ENCODE results near the gene MED15. TPM values are rescaled to one million over a fixed set of nuclear protein-coding genes. Genes with fewer than 3 reads are reported as not detected.

Gene MED15
- total RNA-seq, 4 donors from 2014 or later = 40.3 to 69.6 (median 49.2) TPM

DNA sequence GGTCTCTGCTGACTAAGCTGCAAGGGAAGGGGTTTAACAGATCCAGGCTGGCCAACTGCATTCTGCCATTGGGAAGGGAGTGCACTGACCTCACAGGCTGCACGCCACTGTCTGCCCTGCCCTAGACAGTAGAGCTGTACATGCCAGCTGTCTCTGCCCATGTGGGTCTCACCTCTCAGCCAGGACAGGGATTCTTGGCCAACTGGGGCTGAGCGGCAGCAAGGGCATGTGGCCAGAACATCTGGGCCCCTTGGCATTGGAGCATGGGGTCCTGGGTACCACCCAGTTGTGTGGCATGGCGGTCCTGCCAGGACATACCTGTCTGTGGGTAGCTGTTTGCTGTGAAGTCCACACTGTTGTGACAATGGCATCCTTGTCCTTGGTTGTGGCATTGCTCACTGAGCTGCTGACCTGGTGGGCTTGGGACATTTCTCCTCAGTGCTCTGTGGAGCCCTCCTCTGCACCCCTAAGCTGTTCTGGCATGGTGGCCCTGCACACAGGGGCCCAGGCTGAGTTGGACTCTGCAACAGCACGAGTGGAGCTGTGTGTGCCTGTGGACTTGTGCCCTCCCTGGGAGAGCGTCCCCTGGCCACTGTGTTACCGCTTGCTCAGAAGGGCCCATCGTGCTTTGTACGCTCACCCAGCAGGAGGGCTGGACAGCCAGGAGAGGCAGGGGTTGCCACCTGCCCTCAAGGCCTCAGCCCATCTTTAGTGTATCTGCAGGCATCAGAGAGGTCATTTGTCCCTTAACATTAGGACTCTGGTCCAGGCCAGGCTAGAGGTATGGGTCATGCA is 46.7 kb downstream of the MED15 start:
- TF ChIP-seq, protein P1, sequence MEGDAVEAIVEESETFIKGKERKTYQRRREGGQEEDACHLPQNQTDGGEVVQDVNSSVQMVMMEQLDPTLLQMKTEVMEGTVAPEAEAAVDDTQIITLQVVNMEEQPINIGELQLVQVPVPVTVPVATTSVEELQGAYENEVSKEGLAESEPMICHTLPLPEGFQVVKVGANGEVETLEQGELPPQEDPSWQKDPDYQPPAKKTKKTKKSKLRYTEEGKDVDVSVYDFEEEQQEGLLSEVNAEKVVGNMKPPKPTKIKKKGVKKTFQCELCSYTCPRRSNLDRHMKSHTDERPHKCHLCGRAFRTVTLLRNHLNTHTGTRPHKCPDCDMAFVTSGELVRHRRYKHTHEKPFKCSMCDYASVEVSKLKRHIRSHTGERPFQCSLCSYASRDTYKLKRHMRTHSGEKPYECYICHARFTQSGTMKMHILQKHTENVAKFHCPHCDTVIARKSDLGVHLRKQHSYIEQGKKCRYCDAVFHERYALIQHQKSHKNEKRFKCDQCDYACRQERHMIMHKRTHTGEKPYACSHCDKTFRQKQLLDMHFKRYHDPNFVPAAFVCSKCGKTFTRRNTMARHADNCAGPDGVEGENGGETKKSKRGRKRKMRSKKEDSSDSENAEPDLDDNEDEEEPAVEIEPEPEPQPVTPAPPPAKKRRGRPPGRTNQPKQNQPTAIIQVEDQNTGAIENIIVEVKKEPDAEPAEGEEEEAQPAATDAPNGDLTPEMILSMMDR (IDR thresholded peaks at IDR 0.05) = no peak
- no peak for TF ChIP-seq POLR2A (IDR thresholded peaks at IDR 0.05)
- 90 to 94% methylated on average over 5 to 7 of the region's 8 CpGs for WGBS, 2 donors
- no peak overlapping the region for H3K4me3 ChIP-seq (ENCODE audit: low read depth, poor library complexity, severe bottlenecking)
- intact Hi-C loops (cut with DNase I; ENCODE audit: low total_unique reads) = no loop called here
- no peak for DNase-seq (ENCODE audit: low spot score in 2 of 2)

DNA sequence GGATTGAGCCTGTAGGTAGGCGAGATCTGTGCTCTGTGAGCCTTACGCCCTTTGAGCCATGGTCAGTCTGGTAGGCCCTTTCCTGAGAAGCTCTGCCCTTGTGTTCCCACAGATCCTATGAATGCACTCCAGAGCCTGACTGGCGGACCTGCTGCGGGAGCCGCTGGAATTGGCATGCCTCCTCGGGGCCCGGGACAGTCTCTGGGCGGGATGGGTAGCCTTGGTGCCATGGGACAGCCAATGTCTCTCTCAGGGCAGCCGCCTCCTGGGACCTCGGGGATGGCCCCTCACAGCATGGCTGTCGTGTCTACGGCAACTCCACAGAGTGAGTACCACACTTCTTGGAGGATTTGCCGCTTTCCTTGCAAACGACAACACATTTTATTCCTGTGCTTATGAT is 47.4 kb downstream of the MED15 start:
- DNase-seq (ENCODE audit: low spot score in 2 of 2) = no peak
- no peak overlapping the region for H3K4me3 ChIP-seq (ENCODE audit: low read depth, poor library complexity, severe bottlenecking)
- TF ChIP-seq POLR2A (IDR thresholded peaks at IDR 0.05) = no peak
- TF ChIP-seq, protein P1 (IDR thresholded peaks at IDR 0.05) = no peak
- intact Hi-C loops (cut with DNase I; ENCODE audit: low total_unique reads) = no loop called here
- 92 to 93% methylated on average over 10 to 14 of the region's 14 CpGs for WGBS, 2 donors

DNA sequence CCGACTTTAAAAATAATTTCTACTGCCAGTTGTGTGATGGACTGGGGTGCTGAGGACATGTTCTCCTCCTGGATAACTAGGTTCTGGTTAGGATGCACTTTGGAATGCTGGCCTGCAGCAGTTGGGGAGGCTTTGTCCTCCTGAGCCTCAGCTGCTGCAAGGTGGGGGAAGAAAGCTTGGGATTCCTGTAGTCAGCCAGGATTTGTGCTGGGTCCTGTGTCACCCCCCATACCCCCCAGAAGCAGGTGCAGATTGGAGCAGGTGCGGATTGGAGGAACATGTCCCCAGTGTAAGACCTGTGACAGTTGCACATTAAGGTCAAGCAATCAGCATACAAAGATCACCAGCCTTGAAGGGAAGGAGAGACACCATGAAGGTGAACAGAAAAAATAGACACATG is 51.1 kb downstream of the MED15 start:
- TF ChIP-seq, protein P1 (IDR thresholded peaks at IDR 0.05) = no peak
- no peak for TF ChIP-seq POLR2A (IDR thresholded peaks at IDR 0.05)
- intact Hi-C loops (cut with DNase I; ENCODE audit: low total_unique reads) = no loop called here
- WGBS, 2 donors = 96 to 100% methylated on average over 2 of the region's 2 CpGs
- DNase-seq (ENCODE audit: low spot score in 2 of 2) = no peak
- no peak overlapping the region for H3K4me3 ChIP-seq (ENCODE audit: low read depth, poor library complexity, severe bottlenecking)

DNA sequence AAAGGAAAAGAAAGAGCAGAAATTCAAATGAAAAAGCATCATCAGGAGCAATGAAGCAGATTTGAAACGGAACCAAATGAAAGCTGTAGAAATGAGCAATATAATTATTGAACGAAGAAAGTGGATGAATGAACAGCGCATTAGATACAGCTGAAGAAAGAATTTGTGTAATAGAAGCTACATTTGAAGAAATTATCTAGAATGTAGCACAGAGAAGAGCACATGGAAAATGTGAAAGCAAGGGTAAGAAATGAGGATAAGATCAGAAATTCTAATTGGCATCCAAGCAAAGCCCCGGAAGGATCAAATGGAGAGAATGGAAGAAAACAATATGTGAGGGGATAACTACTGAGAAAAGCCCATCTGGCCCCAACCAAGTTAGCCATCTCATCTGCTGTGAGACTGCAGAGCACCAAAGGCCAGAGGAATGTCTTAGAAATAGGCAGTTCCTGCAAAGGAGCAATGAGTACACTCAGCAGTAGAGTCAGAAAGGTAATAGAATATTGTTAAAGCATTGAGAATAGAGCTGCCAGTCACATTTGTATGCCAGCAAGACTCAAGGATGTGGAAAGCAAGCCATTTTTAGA is 51.9 kb downstream of the MED15 start:
- no peak overlapping the region for H3K4me3 ChIP-seq (ENCODE audit: low read depth, poor library complexity, severe bottlenecking)
- DNase-seq (ENCODE audit: low spot score in 2 of 2) = no peak
- TF ChIP-seq POLR2A (IDR thresholded peaks at IDR 0.05) = no peak
- TF ChIP-seq, protein P1 (IDR thresholded peaks at IDR 0.05) = no peak
- intact Hi-C loops (cut with DNase I; ENCODE audit: low total_unique reads) = no loop called here
- 81 to 87% methylated on average over 4 of the region's 4 CpGs for WGBS, 2 donors

DNA sequence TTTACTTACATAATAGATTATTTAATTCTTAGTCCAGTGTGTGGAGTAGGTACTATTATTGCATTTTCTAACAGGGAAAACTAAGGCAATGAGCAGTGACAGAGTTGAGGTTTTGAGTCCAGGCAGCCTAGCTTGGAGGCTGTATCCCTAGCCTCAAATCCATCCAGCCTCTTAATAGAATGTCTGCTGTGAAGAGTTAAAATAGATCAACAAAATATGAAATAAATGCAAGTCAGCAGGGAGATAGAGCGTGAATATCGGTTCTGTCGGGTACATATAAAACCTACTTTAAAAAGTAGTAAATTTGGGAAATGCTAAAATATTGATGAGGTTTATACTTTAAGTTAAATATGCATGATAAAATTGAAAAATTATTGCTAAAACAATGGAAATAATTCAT is 53.3 kb downstream of the MED15 start:
- TF ChIP-seq, protein P1 (IDR thresholded peaks at IDR 0.05) = no peak
- no peak for TF ChIP-seq POLR2A (IDR thresholded peaks at IDR 0.05)
- intact Hi-C loops (cut with DNase I; ENCODE audit: low total_unique reads) = no loop called here
- no peak for DNase-seq (ENCODE audit: low spot score in 2 of 2)
- 98% methylated on average over 3 of the region's 3 CpGs for WGBS, 2 donors
- H3K4me3 ChIP-seq (ENCODE audit: low read depth, poor library complexity, severe bottlenecking) = no peak overlapping the region

All from lower leg skin (tissue), 4 donors.